ENCODE data around the gene RAB2B.

The RAB2B gene

GRCh38 chr14:21476925-21477681, at the start of gene RAB2B, which contains the start of gene TOX4:
Gene RAB2B (minus strand): TSS chr14:21476959. CDS start chr14:21476872, 87 bp downstream.
Gene TOX4 (plus strand): TSS chr14:21477195. CDS start chr14:21477279, 84 bp downstream.
- DNase-seq (ENCODE audit: low read depth in 2 of 3, low spot score in 2 of 3): peak; percentile 67 to 84 (median 84)

GRCh38 chr14:21525962-21526671, 49.4 kb upstream of the RAB2B start, which contains the start of gene SALL2:
Gene SALL2 (minus strand): TSS chr14:21526346. CDS start chr14:21526127, 219 bp downstream.
- DNase-seq (ENCODE audit: low read depth in 2 of 3, low spot score in 2 of 3): peak in 2 of 3 experiments; percentile 23 to 55

- no peak for DNase-seq (ENCODE audit: low read depth in 2 of 3, low spot score in 2 of 3)
Observed at GRCh38 chr14:21525571-21525961, 48.8 kb upstream of the RAB2B start.

GRCh38 chr14:21524575-21525490, 48.1 kb upstream of the RAB2B start:
- no peak for DNase-seq (ENCODE audit: low read depth in 2 of 3, low spot score in 2 of 3)

GRCh38 chr14:21523203-21523602, 46.4 kb upstream of the RAB2B start:
- DNase-seq (ENCODE audit: low read depth in 2 of 3, low spot score in 2 of 3): no peak

GRCh38 chr14:21521501-21521900, 44.7 kb upstream of the RAB2B start:
- no peak for DNase-seq (ENCODE audit: low read depth in 2 of 3, low spot score in 2 of 3)

GRCh38 chr14:21520767-21521166, 44.0 kb upstream of the RAB2B start:
- no peak for DNase-seq (ENCODE audit: low read depth in 2 of 3, low spot score in 2 of 3)

- DNase-seq (ENCODE audit: low read depth in 2 of 3, low spot score in 2 of 3): no peak
Observed at GRCh38 chr14:21518725-21519124, 42.0 kb upstream of the RAB2B start.

- DNase-seq (ENCODE audit: low read depth in 2 of 3, low spot score in 2 of 3): no peak
Observed at GRCh38 chr14:21514341-21514740, 37.6 kb upstream of the RAB2B start.

GRCh38 chr14:21510735-21511657, 34.2 kb upstream of the RAB2B start, which contains the start of gene METTL3:
Gene METTL3 (minus strand): TSS chr14:21511340. CDS start chr14:21511223, 117 bp downstream.
- peak; percentile 54 to 79 (median 75) for DNase-seq (ENCODE audit: low read depth in 2 of 3, low spot score in 2 of 3)

GRCh38 chr14:21509432-21510143, 32.8 kb upstream of the RAB2B start:
- DNase-seq (ENCODE audit: low read depth in 2 of 3, low spot score in 2 of 3): no peak

- DNase-seq (ENCODE audit: low read depth in 2 of 3, low spot score in 2 of 3): no peak
Observed at GRCh38 chr14:21506557-21506956, 29.8 kb upstream of the RAB2B start.

- no peak for DNase-seq (ENCODE audit: low read depth in 2 of 3, low spot score in 2 of 3)
Observed at GRCh38 chr14:21505012-21505553, 28.3 kb upstream of the RAB2B start.

GRCh38 chr14:21503376-21503775, 26.6 kb upstream of the RAB2B start:
- DNase-seq (ENCODE audit: low read depth in 2 of 3, low spot score in 2 of 3): no peak

GRCh38 chr14:21501568-21501967, 24.8 kb upstream of the RAB2B start:
- no peak for DNase-seq (ENCODE audit: low read depth in 2 of 3, low spot score in 2 of 3)

- no peak for DNase-seq (ENCODE audit: low read depth in 2 of 3, low spot score in 2 of 3)
Observed at GRCh38 chr14:21498540-21499526, 22.1 kb upstream of the RAB2B start.

- DNase-seq (ENCODE audit: low read depth in 2 of 3, low spot score in 2 of 3): no peak
Observed at GRCh38 chr14:21496453-21496852, 19.7 kb upstream of the RAB2B start.
